OCI-LY1 (cell line): Measurements from ENCODE around the gene MPHOSPH9.

ENCODE experiments used
- CTCF ChIP-seq: fragments of 200-600 bp; sonication (generic), shearing (Covaris generic); IDR thresholded peaks from 2 replicates; pipeline ENCODE4 v1.5.1; 2017; ENCODE audit warnings: mild to moderate bottlenecking, antibody characterized with exemption, low read length, moderate library complexity, mixed read lengths
- EZH2 ChIP-seq: fragments of 200-600 bp; sonication (generic), shearing (Covaris generic); IDR thresholded peaks from 2 replicates; pipeline ENCODE4 v1.8.0; 2017; ENCODE audit warnings: borderline replicate concordance, mixed run types, mild to moderate bottlenecking, antibody characterized with exemption, low read length, moderate library complexity, mixed read lengths

GRCh38 chr12:123251403-123252076, 18.6 kb upstream of the MPHOSPH9 start:
- TF ChIP-seq CTCF: no peak
- TF ChIP-seq EZH2: no peak
